GM12878 (cell line): ENCODE measurements around the gene TBL1XR1. TPM values are rescaled to one million over a fixed set of nuclear protein-coding genes. Genes with fewer than 3 reads are reported as not detected.

Experiments
- ATAC-seq: fragments of 200-7000 bp; cut with Tn5 transposase; 3 replicates; pipeline ENCODE4 v1.9.1; 2020; ENCODE audit warnings: mild to moderate bottlenecking, moderate library complexity
- BruUV-seq: library from RNA; stranded (reverse); fragments of 400-500 nt; replicated peaks from 2 replicates; lab custom pipeline; 2021; lab: Mats Ljungman, UMichigan
- CTCF ChIA-PET: fragments of 300-600 bp; sonication (Branson Sonifier 250); formaldehyde crosslinking; extraction: SDS; loops from one replicate; lab custom pipeline; 2021; ENCODE audit warnings: inconsistent platforms; lab: Yijun Ruan, JAX
- POLR2A ChIA-PET: fragments of 350-600 bp; formaldehyde crosslinking; extraction: SDS; loops from one replicate; lab custom pipeline; 2021; ENCODE audit warnings: inconsistent platforms; lab: Charles Lee
- RAD21 ChIA-PET: fragments of 300-600 bp; sonication (Branson Sonifier 250); formaldehyde crosslinking; loops from one replicate; lab custom pipeline; 2023; ENCODE audit warnings: antibody characterized with exemption; ENCODE audit not compliant: unreplicated experiment; lab: Charles Lee
- SMC1A ChIA-PET: fragments of 300-600 bp; sonication (Branson Sonifier 250); formaldehyde crosslinking; loops from one replicate; lab custom pipeline; 2023; ENCODE audit not compliant: unreplicated experiment, uncharacterized antibody; lab: Charles Lee
- DNase-seq: peaks from one replicate; pipeline ENCODE4 v3.0.0-alpha.2; 2011; ENCODE audit warnings: low read depth, low spot score
- FAIRE-seq: peaks from 3 replicates; lab custom pipeline; 2011; peaks lifted over from hg19 to GRCh38; lab: Jason Lieb, UNC
- H2AFZ ChIP-seq: 2 replicates; pipeline ENCODE4 v1.6.0; 2011; ENCODE audit warnings: low read depth, low read length, control low read depth; ENCODE audit not compliant: control insufficient read depth
- H3K27ac ChIP-seq: 2 replicates; pipeline ENCODE4 v1.5.1; 2011; ENCODE audit warnings: control low read depth; ENCODE audit not compliant: control insufficient read depth, insufficient read depth
- H3K27me3 ChIP-seq, 2 experiments: replicated peaks in 1 of 2; 2 replicates each; pipeline versions ENCODE4 v1.6.0 to v1.6.1; 2011; ENCODE audit warnings: low read length in 1 of 2; ENCODE audit not compliant: control insufficient read depth in 2 of 2, insufficient read depth in 2 of 2
- H3K36me3 ChIP-seq, 2 experiments: 2 replicates each; pipeline ENCODE4 v1.5.1; 2011; ENCODE audit warnings: low read length in 1 of 2; ENCODE audit not compliant: control insufficient read depth in 2 of 2, insufficient read depth in 2 of 2
- H3K4me1 ChIP-seq: 2 replicates; pipeline ENCODE4 v1.6.1; 2011; ENCODE audit warnings: mild to moderate bottlenecking, low read length, moderate library complexity, mixed read lengths; ENCODE audit not compliant: control insufficient read depth, insufficient read depth
- H3K4me2 ChIP-seq: 2 replicates; pipeline ENCODE4 v1.6.0; 2011; ENCODE audit warnings: control low read depth; ENCODE audit not compliant: control insufficient read depth, insufficient read depth
- H3K4me3 ChIP-seq: fragments of 200-600 bp; sonication (generic); 2 replicates; pipeline ENCODE4 v1.5.1; 2016
- H3K79me2 ChIP-seq: 2 replicates; pipeline ENCODE4 v1.6.0; 2011; ENCODE audit warnings: low read length; ENCODE audit not compliant: control insufficient read depth, insufficient read depth
- H3K9ac ChIP-seq: 2 replicates; pipeline ENCODE4 v1.8.0; 2011; ENCODE audit warnings: low read length, control low read depth, mixed read lengths; ENCODE audit not compliant: control insufficient read depth, insufficient read depth
- H3K9me3 ChIP-seq: replicated peaks from 3 replicates; pipeline ENCODE4 v1.5.1; 2011; ENCODE audit warnings: mild to moderate bottlenecking, low read length; ENCODE audit not compliant: control insufficient read depth, insufficient read depth
- H4K20me1 ChIP-seq: 2 replicates; pipeline ENCODE4 v1.6.0; 2011; ENCODE audit not compliant: control insufficient read depth, insufficient read depth
- BCL11A ChIP-seq: IDR thresholded peaks from 2 replicates; pipeline ENCODE4 v1.6.1; 2011; ENCODE audit warnings: low read depth, low read length
- BRCA1 ChIP-seq: IDR thresholded peaks from 2 replicates; pipeline ENCODE4 v1.6.1; 2011; ENCODE audit warnings: low read depth, low read length, improper control_type of control experiment
- EGR1 ChIP-seq, 2 experiments: IDR thresholded peaks; 1 replicate in 1 of 2; 2 replicates in 1 of 2; pipeline ENCODE4 v1.6.1; 2011 to 2012; ENCODE audit warnings: low read depth in 2 of 2, low read length in 2 of 2, borderline replicate concordance in 1 of 2, mild to moderate bottlenecking in 1 of 2, moderate library complexity in 1 of 2
- FOS ChIP-seq: IDR thresholded peaks from 3 replicates; pipeline ENCODE4 v1.6.1; 2011; ENCODE audit warnings: borderline replicate concordance; ENCODE audit not compliant: insufficient read length; ENCODE audit errors: extremely low read depth
- HDAC6 ChIP-seq: fragments of 200-600 bp; sonication (generic); IDR thresholded peaks from one replicate; pipeline ENCODE4 v1.8.0; 2017; ENCODE audit warnings: antibody characterized with exemption; ENCODE audit not compliant: unreplicated experiment
- MEF2B ChIP-seq: fragments of 450-650 bp; IDR thresholded peaks from 2 replicates; pipeline ENCODE4 v1.6.1; 2018; ENCODE audit warnings: mild to moderate bottlenecking, moderate library complexity; ENCODE audit not compliant: partially characterized antibody, poor library complexity, severe bottlenecking
- NBN ChIP-seq: fragments of 450-650 bp; IDR thresholded peaks from 2 replicates; pipeline ENCODE4 v1.6.1; 2016
- RBBP5 ChIP-seq: fragments of 200-600 bp; sonication (generic); conservative IDR thresholded peaks from 2 replicates; pipeline ENCODE4 v1.6.1; 2016
- TCF12 ChIP-seq: IDR thresholded peaks from 2 replicates; pipeline ENCODE4 v1.6.1; 2011; ENCODE audit warnings: low read depth, mild to moderate bottlenecking, low read length
- ZNF207 ChIP-seq: fragments of 450-650 bp; IDR thresholded peaks from 2 replicates; pipeline ENCODE4 v1.6.1; 2014; ENCODE audit warnings: antibody characterized with exemption, mild to moderate bottlenecking, borderline replicate concordance
- ZNF274 ChIP-seq: IDR thresholded peaks from one replicate; pipeline ENCODE4 v1.8.0; 2011; ENCODE audit not compliant: insufficient read length, insufficient read depth
- WGBS: methylation state at CpG from one replicate; pipeline ENCODE4 v1.1.6; 2016; ENCODE audit warnings: low lambda C conversion rate; ENCODE audit not compliant: insufficient replicate concordance, insufficient coverage; ENCODE audit errors: missing lambda C conversion rate; 5-methylcytosine and 5-hydroxymethylcytosine counted together
- in situ Hi-C: fragments of 300-500 bp; cut with MboI; formaldehyde crosslinking; loops from 9 replicates; pipeline ENCODE4 v1.14.3; 2018; ENCODE audit warnings: mixed read lengths
- intact Hi-C: fragments of 100-400 bp; cut with micrococcal nuclease; formaldehyde crosslinking; loops from one replicate; pipeline ENCODE4 v1.14.2; 2022; ENCODE audit not compliant: unreplicated experiment
- polyA plus RNA-seq, 11 experiments: library from polyadenylated mRNA; depleted of rRNA in 4 of 11; unstranded in 6 of 11; stranded (reverse) in 5 of 11; fragments of >200 nt; fragmentation: Nextera tagmentation in 4 of 11; fragmentation: Illumina TruSeq in 1 of 11; extraction: Ambion mirVana in 4 of 11; extraction: Trizol in 1 of 11; gene quantifications; 1 replicate in 1 of 11; 2 replicates in 10 of 11; pipeline versions ENCODE4 v1.2.1 to v1.2.3, GENCODE V29; 2011 to 2016; ENCODE audit warnings: inconsistent platforms in 2 of 11, missing spikeins in 2 of 11, low read depth in 1 of 11
- total RNA-seq, 4 experiments: library from RNA; depleted of rRNA in 3 of 4; stranded (reverse); fragments of >200 nt in 3 of 4; fragmentation: Illumina TruSeq in 1 of 4; extraction: Trizol in 1 of 4; gene quantifications; 2 replicates each; pipeline versions ENCODE4 v1.2.1 to v1.2.3, GENCODE V29; 2013 to 2021
- TF ChIP-seq, protein P1 (sequence below): fragments of 450-650 bp; IDR thresholded peaks from 2 replicates; pipeline ENCODE4 v1.6.1; 2017; ENCODE audit warnings: low read depth, mild to moderate bottlenecking, moderate library complexity
- TF ChIP-seq, protein P2 (sequence below): fragments of 150-350 bp; IDR thresholded peaks from 2 replicates; pipeline ENCODE4 v1.6.1; 2014; ENCODE audit warnings: mild to moderate bottlenecking, low read depth, low read length
- TF ChIP-seq, protein P3 (sequence below): fragments of 450-650 bp; IDR thresholded peaks from 2 replicates; pipeline ENCODE4 v1.6.1; 2016; ENCODE audit warnings: mild to moderate bottlenecking
- TF ChIP-seq, protein P4 (sequence below): fragments of 450-650 bp; formaldehyde crosslinking; IDR thresholded peaks from 2 replicates; pipeline ENCODE4 v1.4.0; 2020; ENCODE audit warnings: mild to moderate bottlenecking, moderate library complexity

TBL1XR1 gene
- total and polyA plus RNA-seq, 10 of the 15 experiments (the other 5 are each of a cell fraction or from before 2014, with no cell fraction given) = 13.0 to 115 (median 60.4) TPM

DNA sequence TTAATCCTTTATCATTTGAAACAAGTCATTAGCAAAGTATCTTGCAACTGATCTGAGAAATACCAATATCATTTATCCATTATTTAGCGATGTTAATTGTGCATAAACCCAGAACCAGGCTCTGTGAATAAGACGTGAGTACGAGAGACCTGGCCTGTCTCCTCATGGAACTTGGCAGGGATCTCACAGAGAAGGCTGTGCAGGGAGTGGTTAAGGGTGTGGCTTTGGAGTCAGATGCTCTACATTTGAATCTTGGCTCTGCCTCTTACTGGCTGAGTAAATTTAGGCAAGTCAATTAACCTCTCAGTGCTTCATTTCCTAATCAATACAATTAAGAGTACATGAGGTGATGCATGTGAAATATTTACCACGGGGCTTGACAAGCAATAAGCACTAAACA, 39.9 kb upstream of the TBL1XR1 start (continued):
- TF ChIP-seq, protein P1, sequence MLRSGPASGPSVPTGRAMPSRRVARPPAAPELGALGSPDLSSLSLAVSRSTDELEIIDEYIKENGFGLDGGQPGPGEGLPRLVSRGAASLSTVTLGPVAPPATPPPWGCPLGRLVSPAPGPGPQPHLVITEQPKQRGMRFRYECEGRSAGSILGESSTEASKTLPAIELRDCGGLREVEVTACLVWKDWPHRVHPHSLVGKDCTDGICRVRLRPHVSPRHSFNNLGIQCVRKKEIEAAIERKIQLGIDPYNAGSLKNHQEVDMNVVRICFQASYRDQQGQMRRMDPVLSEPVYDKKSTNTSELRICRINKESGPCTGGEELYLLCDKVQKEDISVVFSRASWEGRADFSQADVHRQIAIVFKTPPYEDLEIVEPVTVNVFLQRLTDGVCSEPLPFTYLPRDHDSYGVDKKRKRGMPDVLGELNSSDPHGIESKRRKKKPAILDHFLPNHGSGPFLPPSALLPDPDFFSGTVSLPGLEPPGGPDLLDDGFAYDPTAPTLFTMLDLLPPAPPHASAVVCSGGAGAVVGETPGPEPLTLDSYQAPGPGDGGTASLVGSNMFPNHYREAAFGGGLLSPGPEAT = no peak
- no peak for TF ChIP-seq EGR1 (IDR thresholded peaks at IDR 0.05; ENCODE audit: borderline replicate concordance in 1 of 2, low read depth in 2 of 2, low read length in 2 of 2)
- no peak for TF ChIP-seq BCL11A
- no peak for TF ChIP-seq BRCA1
- no peak for TF ChIP-seq ZNF207
- TF ChIP-seq, protein P2, sequence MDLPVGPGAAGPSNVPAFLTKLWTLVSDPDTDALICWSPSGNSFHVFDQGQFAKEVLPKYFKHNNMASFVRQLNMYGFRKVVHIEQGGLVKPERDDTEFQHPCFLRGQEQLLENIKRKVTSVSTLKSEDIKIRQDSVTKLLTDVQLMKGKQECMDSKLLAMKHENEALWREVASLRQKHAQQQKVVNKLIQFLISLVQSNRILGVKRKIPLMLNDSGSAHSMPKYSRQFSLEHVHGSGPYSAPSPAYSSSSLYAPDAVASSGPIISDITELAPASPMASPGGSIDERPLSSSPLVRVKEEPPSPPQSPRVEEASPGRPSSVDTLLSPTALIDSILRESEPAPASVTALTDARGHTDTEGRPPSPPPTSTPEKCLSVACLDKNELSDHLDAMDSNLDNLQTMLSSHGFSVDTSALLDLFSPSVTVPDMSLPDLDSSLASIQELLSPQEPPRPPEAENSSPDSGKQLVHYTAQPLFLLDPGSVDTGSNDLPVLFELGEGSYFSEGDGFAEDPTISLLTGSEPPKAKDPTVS = no peak
- TF ChIP-seq ZNF274 = no peak

DNA sequence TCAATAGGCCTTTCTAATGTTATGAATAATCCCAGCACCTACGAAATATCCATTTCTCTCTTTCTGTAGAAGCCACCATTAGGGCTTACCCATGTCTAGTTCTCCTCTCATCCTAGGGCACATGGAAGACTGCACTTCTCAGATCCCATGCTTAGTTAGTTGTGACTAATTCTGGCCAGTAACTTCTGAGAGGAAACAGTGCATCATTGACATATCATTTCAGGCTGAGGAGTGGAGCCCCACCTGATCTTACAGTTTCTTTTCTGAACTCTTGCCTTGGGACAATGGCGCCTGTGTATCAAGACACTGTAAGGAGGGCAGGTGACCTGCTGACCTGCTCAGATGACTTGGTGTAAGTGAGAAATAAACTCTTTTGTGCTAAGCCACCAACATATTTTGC, 39.4 kb upstream of the TBL1XR1 start:
- RAD21 ChIA-PET = no interaction called here

More for the DNA sequence above, 39.4 kb upstream of the TBL1XR1 start:
- SMC1A ChIA-PET = no interaction called here
- in situ Hi-C loops = no loop called here
- no peaks in the 10 kb centered on the region for H3K4me1 ChIP-seq
- CTCF ChIA-PET = no interaction called here
- TF ChIP-seq BRCA1 (no peak), FOS (no peak), TCF12 (no peak), MEF2B (no peak), NBN (no peak), RBBP5 (no peak), HDAC6 (no peak)
- TF ChIP-seq, protein P3, sequence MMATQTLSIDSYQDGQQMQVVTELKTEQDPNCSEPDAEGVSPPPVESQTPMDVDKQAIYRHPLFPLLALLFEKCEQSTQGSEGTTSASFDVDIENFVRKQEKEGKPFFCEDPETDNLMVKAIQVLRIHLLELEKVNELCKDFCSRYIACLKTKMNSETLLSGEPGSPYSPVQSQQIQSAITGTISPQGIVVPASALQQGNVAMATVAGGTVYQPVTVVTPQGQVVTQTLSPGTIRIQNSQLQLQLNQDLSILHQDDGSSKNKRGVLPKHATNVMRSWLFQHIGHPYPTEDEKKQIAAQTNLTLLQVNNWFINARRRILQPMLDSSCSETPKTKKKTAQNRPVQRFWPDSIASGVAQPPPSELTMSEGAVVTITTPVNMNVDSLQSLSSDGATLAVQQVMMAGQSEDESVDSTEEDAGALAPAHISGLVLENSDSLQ = no peak
- TF ChIP-seq, protein P4, sequence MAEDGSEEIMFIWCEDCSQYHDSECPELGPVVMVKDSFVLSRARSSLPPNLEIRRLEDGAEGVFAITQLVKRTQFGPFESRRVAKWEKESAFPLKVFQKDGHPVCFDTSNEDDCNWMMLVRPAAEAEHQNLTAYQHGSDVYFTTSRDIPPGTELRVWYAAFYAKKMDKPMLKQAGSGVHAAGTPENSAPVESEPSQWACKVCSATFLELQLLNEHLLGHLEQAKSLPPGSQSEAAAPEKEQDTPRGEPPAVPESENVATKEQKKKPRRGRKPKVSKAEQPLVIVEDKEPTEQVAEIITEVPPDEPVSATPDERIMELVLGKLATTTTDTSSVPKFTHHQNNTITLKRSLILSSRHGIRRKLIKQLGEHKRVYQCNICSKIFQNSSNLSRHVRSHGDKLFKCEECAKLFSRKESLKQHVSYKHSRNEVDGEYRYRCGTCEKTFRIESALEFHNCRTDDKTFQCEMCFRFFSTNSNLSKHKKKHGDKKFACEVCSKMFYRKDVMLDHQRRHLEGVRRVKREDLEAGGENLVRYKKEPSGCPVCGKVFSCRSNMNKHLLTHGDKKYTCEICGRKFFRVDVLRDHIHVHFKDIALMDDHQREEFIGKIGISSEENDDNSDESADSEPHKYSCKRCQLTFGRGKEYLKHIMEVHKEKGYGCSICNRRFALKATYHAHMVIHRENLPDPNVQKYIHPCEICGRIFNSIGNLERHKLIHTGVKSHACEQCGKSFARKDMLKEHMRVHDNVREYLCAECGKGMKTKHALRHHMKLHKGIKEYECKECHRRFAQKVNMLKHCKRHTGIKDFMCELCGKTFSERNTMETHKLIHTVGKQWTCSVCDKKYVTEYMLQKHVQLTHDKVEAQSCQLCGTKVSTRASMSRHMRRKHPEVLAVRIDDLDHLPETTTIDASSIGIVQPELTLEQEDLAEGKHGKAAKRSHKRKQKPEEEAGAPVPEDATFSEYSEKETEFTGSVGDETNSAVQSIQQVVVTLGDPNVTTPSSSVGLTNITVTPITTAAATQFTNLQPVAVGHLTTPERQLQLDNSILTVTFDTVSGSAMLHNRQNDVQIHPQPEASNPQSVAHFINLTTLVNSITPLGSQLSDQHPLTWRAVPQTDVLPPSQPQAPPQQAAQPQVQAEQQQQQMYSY (CRISPR knock-in tag) = no peak
- TF ChIP-seq, all 136 proteins: peak for 0
- no TSS peak for BruUV-seq
- H2AFZ ChIP-seq = no peak overlapping the region
- POLR2A ChIA-PET = no interaction called here
- intact Hi-C loops = no loop called here
- H3K4me3 ChIP-seq = no peak overlapping the region
- H3K27me3 ChIP-seq = no peaks in the 10 kb centered on the region
- H4K20me1 ChIP-seq = no peaks in the 10 kb centered on the region
- no peak overlapping the region for H3K27ac ChIP-seq
- ATAC-seq (no peak), DNase-seq (no peak), FAIRE-seq (no peak)
- H3K9ac ChIP-seq = no peak overlapping the region
- no peak overlapping the region for H3K4me2 ChIP-seq
- H3K9me3 ChIP-seq = no peaks in the 10 kb centered on the region
- no peaks in the 10 kb centered on the region for H3K79me2 ChIP-seq
- 47% methylated on average over 2 of the region's 2 CpGs for WGBS
- H3K36me3 ChIP-seq = no peaks in the 10 kb centered on the region
